ENCODE measurements around the gene TSPAN18.

DNA sequence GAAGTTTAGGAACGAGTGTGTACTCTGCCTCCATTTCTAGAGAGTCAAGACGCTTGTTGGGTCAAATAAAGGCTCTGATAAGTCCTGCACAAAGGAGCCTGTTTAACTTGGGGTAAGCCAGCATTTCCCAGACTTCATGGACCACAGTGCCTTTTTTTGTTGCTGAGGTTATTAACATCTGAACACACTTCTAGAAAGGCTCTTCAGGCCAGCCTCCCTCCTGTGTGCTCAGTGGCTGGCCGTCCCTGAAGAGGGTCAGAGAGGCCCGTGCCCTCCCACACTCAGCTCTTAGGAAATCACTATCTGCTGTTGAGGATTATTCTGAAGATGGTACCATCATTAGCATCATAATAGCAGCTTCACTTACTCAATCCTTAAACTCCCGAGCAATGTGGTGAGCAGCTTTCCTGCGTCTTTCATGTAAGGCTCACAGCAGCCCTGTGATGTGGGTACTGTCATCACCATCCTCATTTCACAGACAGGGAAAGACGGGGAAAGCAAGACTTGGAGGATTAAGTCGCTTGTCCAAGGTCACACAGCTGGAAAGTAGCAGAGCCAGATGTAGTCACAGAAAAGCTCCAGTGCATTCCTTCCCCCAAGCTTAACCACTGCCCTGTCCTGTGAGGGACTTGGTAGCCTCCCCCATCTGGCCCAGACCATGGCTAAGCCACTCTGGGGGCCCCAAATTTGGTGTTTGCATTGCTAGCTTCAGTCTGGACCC lies 71.3 kb downstream of the TSPAN18 start:
- no peak for TF ChIP-seq POLR2A (IDR thresholded peaks at IDR 0.05)
- TF ChIP-seq, protein P1, sequence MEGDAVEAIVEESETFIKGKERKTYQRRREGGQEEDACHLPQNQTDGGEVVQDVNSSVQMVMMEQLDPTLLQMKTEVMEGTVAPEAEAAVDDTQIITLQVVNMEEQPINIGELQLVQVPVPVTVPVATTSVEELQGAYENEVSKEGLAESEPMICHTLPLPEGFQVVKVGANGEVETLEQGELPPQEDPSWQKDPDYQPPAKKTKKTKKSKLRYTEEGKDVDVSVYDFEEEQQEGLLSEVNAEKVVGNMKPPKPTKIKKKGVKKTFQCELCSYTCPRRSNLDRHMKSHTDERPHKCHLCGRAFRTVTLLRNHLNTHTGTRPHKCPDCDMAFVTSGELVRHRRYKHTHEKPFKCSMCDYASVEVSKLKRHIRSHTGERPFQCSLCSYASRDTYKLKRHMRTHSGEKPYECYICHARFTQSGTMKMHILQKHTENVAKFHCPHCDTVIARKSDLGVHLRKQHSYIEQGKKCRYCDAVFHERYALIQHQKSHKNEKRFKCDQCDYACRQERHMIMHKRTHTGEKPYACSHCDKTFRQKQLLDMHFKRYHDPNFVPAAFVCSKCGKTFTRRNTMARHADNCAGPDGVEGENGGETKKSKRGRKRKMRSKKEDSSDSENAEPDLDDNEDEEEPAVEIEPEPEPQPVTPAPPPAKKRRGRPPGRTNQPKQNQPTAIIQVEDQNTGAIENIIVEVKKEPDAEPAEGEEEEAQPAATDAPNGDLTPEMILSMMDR (IDR thresholded peaks at IDR 0.05) = no peak
